HCT116 (cell line): ENCODE measurements around the gene CCL13. TPM values are rescaled to one million over a fixed set of nuclear protein-coding genes. Genes with fewer than 3 reads are reported as not detected.

Experiments
- ATAC-seq: fragments of 200-7000 bp; cut with Tn5 transposase; 2 replicates; pipeline ENCODE4 v1.9.1; 2020; ENCODE audit warnings: mild to moderate bottlenecking, moderate library complexity
- BruUV-seq: library from RNA; stranded (reverse); fragments of 400-500 nt; replicated peaks from 2 replicates; lab custom pipeline; 2021; lab: Mats Ljungman, UMichigan
- CTCF ChIA-PET: fragments of 300-600 bp; sonication (Branson Sonifier 250); formaldehyde crosslinking; loops from one replicate; lab custom pipeline; 2021; ENCODE audit warnings: antibody characterized with exemption; lab: Charles Lee
- POLR2A ChIA-PET: fragments of 300-600, 350-600 bp; sonication (Branson Sonifier 250); formaldehyde crosslinking; loops from one replicate; lab custom pipeline; 2021; ENCODE audit warnings: antibody characterized with exemption; lab: Charles Lee
- RAD21 ChIA-PET, 2 experiments: fragments of 300-600 bp; sonication (Branson Sonifier 250); formaldehyde crosslinking; loops; one replicate each; lab custom pipeline; 2023; ENCODE audit warnings: low total read pairs in 2 of 2; ENCODE audit not compliant: uncharacterized antibody in 2 of 2, unreplicated experiment in 2 of 2, low non-redundant PET in 1 of 2; lab: Charles Lee
- DNase-seq: peaks from one replicate; pipeline ENCODE4 v3.0.0-alpha.2; 2010; ENCODE audit warnings: low read depth, low spot score
- H2AFZ ChIP-seq: fragments of 200-600 bp; shearing (Covaris generic), sonication (generic); 2 replicates; pipeline ENCODE4 v1.6.1; 2017; ENCODE audit warnings: low read depth, mixed run types, mixed read lengths, antibody characterized with exemption, low read length; ENCODE audit not compliant: poor library complexity, severe bottlenecking
- H3K27ac ChIP-seq: 2 replicates; pipeline ENCODE4 v1.5.1; 2012; ENCODE audit warnings: low read depth, low read length
- H3K27me3 ChIP-seq: fragments of 200-600 bp; sonication (generic); 2 replicates; pipeline ENCODE4 v1.6.1; 2016; ENCODE audit warnings: mixed run types, low read length, mixed read lengths; ENCODE audit not compliant: insufficient read depth
- H3K36me3 ChIP-seq, 2 experiments: fragments of 200-500 bp in 1 of 2; fragments of 200-600 bp in 1 of 2; sonication (Bioruptor generic) in 1 of 2; sonication (generic) in 1 of 2; 2 replicates each; pipeline versions ENCODE4 v1.5.1 to v1.6.1; 2014 to 2016; ENCODE audit warnings: low read length in 2 of 2, inconsistent platforms in 1 of 2, mixed read lengths in 1 of 2, mixed run types in 1 of 2; ENCODE audit not compliant: insufficient read depth in 2 of 2, control insufficient read depth in 1 of 2
- H3K4me1 ChIP-seq, 2 experiments: fragments of 200-600 bp in 1 of 2; sonication (generic) in 1 of 2; 2 replicates each; pipeline versions ENCODE4 v1.5.1 to v1.6.1; 2012 to 2017; ENCODE audit warnings: low read length in 2 of 2, inconsistent platforms in 1 of 2, mild to moderate bottlenecking in 1 of 2, mixed read lengths in 1 of 2, mixed run types in 1 of 2, moderate library complexity in 1 of 2; ENCODE audit not compliant: insufficient read depth in 2 of 2, control insufficient read depth in 1 of 2
- H3K4me2 ChIP-seq: fragments of 200-600 bp; sonication (generic); 2 replicates; pipeline ENCODE4 v1.6.1; 2017; ENCODE audit warnings: mixed run types, low read length, mixed read lengths
- H3K4me3 ChIP-seq, 2 experiments: fragments of 200-600 bp in 1 of 2; sonication (generic) in 1 of 2; replicated peaks in 1 of 2; 2 replicates each; pipeline ENCODE4 v1.5.1; 2011 to 2016; ENCODE audit warnings: low read length in 2 of 2, control low read depth in 1 of 2, low read depth in 1 of 2, mild to moderate bottlenecking in 1 of 2, mixed read lengths in 1 of 2, mixed run types in 1 of 2
- H3K79me2 ChIP-seq: fragments of 200-600 bp; sonication (generic); 2 replicates; pipeline ENCODE4 v1.6.1; 2017; ENCODE audit warnings: mild to moderate bottlenecking, mixed run types, low read length, moderate library complexity, mixed read lengths; ENCODE audit not compliant: insufficient read depth
- H3K9ac ChIP-seq: fragments of 200-600 bp; sonication (generic); 2 replicates; pipeline ENCODE4 v1.6.1; 2016; ENCODE audit warnings: low read length, mixed read lengths
- H3K9me2 ChIP-seq: fragments of 200-600 bp; sonication (generic), shearing (Covaris generic); 2 replicates; pipeline ENCODE4 v1.6.1; 2017; ENCODE audit warnings: mixed run types, mild to moderate bottlenecking, moderate library complexity; ENCODE audit not compliant: insufficient read depth
- H3K9me3 ChIP-seq, 2 experiments: fragments of 200-500 bp in 1 of 2; fragments of 200-600 bp in 1 of 2; sonication (Bioruptor generic) in 1 of 2; sonication (generic) in 1 of 2; 2 replicates each; pipeline ENCODE4 v1.6.1; 2014 to 2017; ENCODE audit warnings: low read length in 2 of 2, mixed read lengths in 2 of 2, inconsistent platforms in 1 of 2, low read depth in 1 of 2, mild to moderate bottlenecking in 1 of 2, mixed run types in 1 of 2, moderate library complexity in 1 of 2; ENCODE audit not compliant: control insufficient read depth in 1 of 2, insufficient read depth in 1 of 2
- H4K20me1 ChIP-seq: fragments of 200-600 bp; sonication (generic), shearing (Covaris generic); 2 replicates; pipeline ENCODE4 v1.6.1; 2017; ENCODE audit warnings: mixed run types, mild to moderate bottlenecking, moderate library complexity; ENCODE audit not compliant: insufficient read depth
- CBX3 ChIP-seq: IDR thresholded peaks from 2 replicates; pipeline ENCODE4 v1.6.1; 2012; ENCODE audit warnings: low read depth
- CEBPB ChIP-seq: IDR thresholded peaks from 2 replicates; pipeline ENCODE4 v1.6.1; 2012; ENCODE audit warnings: low read depth
- EGR1 ChIP-seq: IDR thresholded peaks from 2 replicates; pipeline ENCODE4 v1.6.1; 2012; ENCODE audit warnings: low read depth
- EZH2 ChIP-seq: fragments of 200-600 bp; sonication (generic); IDR thresholded peaks from 2 replicates; pipeline ENCODE4 v1.6.1; 2017; ENCODE audit warnings: antibody characterized with exemption, mixed run types
- FOSL1 ChIP-seq: IDR thresholded peaks from 2 replicates; pipeline ENCODE4 v1.6.1; 2012; ENCODE audit warnings: low read depth
- JUND ChIP-seq: IDR thresholded peaks from 2 replicates; pipeline ENCODE4 v1.6.1; 2012
- POLR2A ChIP-seq: IDR thresholded peaks from 2 replicates; pipeline ENCODE4 v1.7.0; 2011; ENCODE audit warnings: borderline replicate concordance; ENCODE audit not compliant: insufficient read depth, insufficient read length; ENCODE audit errors: extremely low read depth
- POLR2AphosphoS5 ChIP-seq: IDR thresholded peaks from 2 replicates; pipeline ENCODE4 v1.6.1; 2011; ENCODE audit warnings: mild to moderate bottlenecking, low read depth, low read length, moderate library complexity
- RAD21 ChIP-seq: IDR thresholded peaks from 2 replicates; pipeline ENCODE4 v1.6.1; 2012; ENCODE audit warnings: low read depth, mild to moderate bottlenecking
- SP1 ChIP-seq: IDR thresholded peaks from 2 replicates; pipeline ENCODE4 v1.6.1; 2012; ENCODE audit warnings: low read depth
- SRF ChIP-seq: IDR thresholded peaks from 2 replicates; pipeline ENCODE4 v1.6.1; 2012; ENCODE audit warnings: low read depth
- TCF7L2 ChIP-seq: IDR thresholded peaks from 2 replicates; pipeline ENCODE4 v1.7.0; 2011; ENCODE audit warnings: borderline replicate concordance, inconsistent platforms; ENCODE audit not compliant: insufficient read depth, insufficient read length; ENCODE audit errors: extremely low read depth
- ZFX ChIP-seq: fragments of 450-650 bp; IDR thresholded peaks from 2 replicates; pipeline ENCODE4 v1.6.1; 2017
- ZNF274 ChIP-seq: fragments of 200-500 bp; sonication (Bioruptor generic); IDR thresholded peaks from 2 replicates; pipeline ENCODE4 v1.6.1; 2014; ENCODE audit warnings: mild to moderate bottlenecking, low read depth, low read length, inconsistent platforms
- intact Hi-C: fragments of 100-400 bp; cut with micrococcal nuclease; formaldehyde crosslinking; loops from 2 replicates; pipeline ENCODE4 v1.10.0; 2022
- total RNA-seq: library from RNA; stranded (reverse); gene quantifications from one replicate; pipeline ENCODE4 v1.2.1, GENCODE V29; 2021; ENCODE audit not compliant: unreplicated experiment
- TF ChIP-seq, protein P1 (sequence below): IDR thresholded peaks from 2 replicates; pipeline ENCODE4 v1.6.1; 2012
- TF ChIP-seq, protein P2 (sequence below): IDR thresholded peaks from 2 replicates; pipeline ENCODE4 v1.6.1; 2012; ENCODE audit warnings: low read depth

CCL13 gene
- total RNA-seq, 1 experiment from 2014 or later, result not detected

DNA sequence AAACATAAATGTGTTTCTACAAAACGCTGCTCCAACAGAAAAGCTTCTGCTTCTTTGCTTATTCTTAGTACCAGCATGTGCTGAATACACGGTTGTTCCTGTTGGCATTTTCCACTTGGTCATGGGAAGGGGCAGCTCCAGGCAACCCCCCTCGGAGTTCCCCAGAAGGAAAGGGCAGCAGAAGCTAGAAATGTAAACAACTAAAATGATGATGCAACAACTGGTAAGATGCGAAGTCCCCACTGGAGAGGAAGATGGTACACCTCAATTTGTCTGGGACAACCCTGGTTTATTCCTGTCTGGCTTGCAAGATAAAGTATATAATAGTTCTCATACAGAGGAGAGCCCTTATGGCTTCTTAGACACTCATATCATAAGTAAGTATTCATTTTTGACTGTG is 9.2 kb upstream of the CCL13 start:
- no peak overlapping the region for H3K4me3 ChIP-seq
- BruUV-seq, result no TSS peak
- POLR2A ChIA-PET, result no interaction called here
- H3K79me2 ChIP-seq, result no peaks in the 10 kb centered on the region
- CTCF ChIA-PET, result no interaction called here
- H2AFZ ChIP-seq, result no peak overlapping the region
- H3K4me1 ChIP-seq, result no peaks in the 10 kb centered on the region
- no peaks in the 10 kb centered on the region for H3K36me3 ChIP-seq
- H4K20me1 ChIP-seq, result no peaks in the 10 kb centered on the region
- no peak overlapping the region for H3K4me2 ChIP-seq
- RAD21 ChIA-PET, result no interaction called here
- DNase-seq (no peak), ATAC-seq (no peak)
- TF ChIP-seq SRF, result no peak
- TF ChIP-seq CEBPB, result no peak
- no peak for TF ChIP-seq ZFX
- TF ChIP-seq FOSL1, result no peak
- no peak for TF ChIP-seq ZNF274
- no peak for TF ChIP-seq RAD21
- TF ChIP-seq, protein P1, sequence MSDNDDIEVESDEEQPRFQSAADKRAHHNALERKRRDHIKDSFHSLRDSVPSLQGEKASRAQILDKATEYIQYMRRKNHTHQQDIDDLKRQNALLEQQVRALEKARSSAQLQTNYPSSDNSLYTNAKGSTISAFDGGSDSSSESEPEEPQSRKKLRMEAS, result no peak
- TF ChIP-seq EZH2, result no peak
- no peak for TF ChIP-seq EGR1
- no peak for TF ChIP-seq POLR2AphosphoS5
- no peak for TF ChIP-seq POLR2A
- TF ChIP-seq SP1, result no peak
- no peak for TF ChIP-seq TCF7L2
- intact Hi-C loops, result no loop called here
- H3K9ac ChIP-seq, result no peak overlapping the region
- no peak overlapping the region for H3K27ac ChIP-seq
- no peaks in the 10 kb centered on the region; the same call in 1 of the 2 replicates for H3K27me3 ChIP-seq
- H3K9me2 ChIP-seq, result no peaks in the 10 kb centered on the region
- no peaks in the 10 kb centered on the region for H3K9me3 ChIP-seq

GRCh38 chr17:34349751-34350150 is 6.5 kb upstream of the CCL13 start:
- Histone ChIP-seq H3K4me3 (no peak overlapping the region), H3K79me2 (no peaks in the 10 kb centered on the region), H3K4me1 (no peaks in the 10 kb centered on the region), H3K9me2 (no peaks in the 10 kb centered on the region), H3K27ac (no peak overlapping the region), H3K4me2 (no peak overlapping the region), H3K27me3 (no peaks in the 10 kb centered on the region; the same call in 1 of the 2 replicates), H3K36me3 (no peaks in the 10 kb centered on the region), H2AFZ (no peak overlapping the region), H3K9me3 (no peaks in the 10 kb centered on the region), H3K9ac (no peak overlapping the region), H4K20me1 (no peaks in the 10 kb centered on the region)
- DNase-seq (no peak), ATAC-seq (no peak)
- ChIA-PET RAD21 (no interaction called here), CTCF (no interaction called here), POLR2A (no interaction called here)
- TF ChIP-seq ZFX (no peak), RAD21 (no peak), SP1 (no peak), FOSL1 (no peak), POLR2A (no peak), JUND (no peak), CBX3 (no peak)
- TF ChIP-seq, protein P1, result no peak
- TF ChIP-seq, protein P2, sequence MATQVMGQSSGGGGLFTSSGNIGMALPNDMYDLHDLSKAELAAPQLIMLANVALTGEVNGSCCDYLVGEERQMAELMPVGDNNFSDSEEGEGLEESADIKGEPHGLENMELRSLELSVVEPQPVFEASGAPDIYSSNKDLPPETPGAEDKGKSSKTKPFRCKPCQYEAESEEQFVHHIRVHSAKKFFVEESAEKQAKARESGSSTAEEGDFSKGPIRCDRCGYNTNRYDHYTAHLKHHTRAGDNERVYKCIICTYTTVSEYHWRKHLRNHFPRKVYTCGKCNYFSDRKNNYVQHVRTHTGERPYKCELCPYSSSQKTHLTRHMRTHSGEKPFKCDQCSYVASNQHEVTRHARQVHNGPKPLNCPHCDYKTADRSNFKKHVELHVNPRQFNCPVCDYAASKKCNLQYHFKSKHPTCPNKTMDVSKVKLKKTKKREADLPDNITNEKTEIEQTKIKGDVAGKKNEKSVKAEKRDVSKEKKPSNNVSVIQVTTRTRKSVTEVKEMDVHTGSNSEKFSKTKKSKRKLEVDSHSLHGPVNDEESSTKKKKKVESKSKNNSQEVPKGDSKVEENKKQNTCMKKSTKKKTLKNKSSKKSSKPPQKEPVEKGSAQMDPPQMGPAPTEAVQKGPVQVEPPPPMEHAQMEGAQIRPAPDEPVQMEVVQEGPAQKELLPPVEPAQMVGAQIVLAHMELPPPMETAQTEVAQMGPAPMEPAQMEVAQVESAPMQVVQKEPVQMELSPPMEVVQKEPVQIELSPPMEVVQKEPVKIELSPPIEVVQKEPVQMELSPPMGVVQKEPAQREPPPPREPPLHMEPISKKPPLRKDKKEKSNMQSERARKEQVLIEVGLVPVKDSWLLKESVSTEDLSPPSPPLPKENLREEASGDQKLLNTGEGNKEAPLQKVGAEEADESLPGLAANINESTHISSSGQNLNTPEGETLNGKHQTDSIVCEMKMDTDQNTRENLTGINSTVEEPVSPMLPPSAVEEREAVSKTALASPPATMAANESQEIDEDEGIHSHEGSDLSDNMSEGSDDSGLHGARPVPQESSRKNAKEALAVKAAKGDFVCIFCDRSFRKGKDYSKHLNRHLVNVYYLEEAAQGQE, result no peak
- no TSS peak for BruUV-seq
- intact Hi-C loops, result no loop called here
